GM12892 (cell line): Measurements from ENCODE around the gene TMIGD1.

Experiments
- POLR2A ChIP-seq: IDR thresholded peaks from 2 replicates; pipeline ENCODE4 v1.6.1; 2011; ENCODE audit warnings: low read depth, low read length, control low read depth
- POLR2AphosphoS5 ChIP-seq: IDR thresholded peaks from 2 replicates; pipeline ENCODE4 v1.6.1; 2011; ENCODE audit warnings: low read depth, low read length, control low read depth
- TAF1 ChIP-seq: IDR thresholded peaks from 2 replicates; pipeline ENCODE4 v1.6.1; 2011; ENCODE audit warnings: low read depth, mild to moderate bottlenecking, control low read depth, low read length, borderline replicate concordance

DNA sequence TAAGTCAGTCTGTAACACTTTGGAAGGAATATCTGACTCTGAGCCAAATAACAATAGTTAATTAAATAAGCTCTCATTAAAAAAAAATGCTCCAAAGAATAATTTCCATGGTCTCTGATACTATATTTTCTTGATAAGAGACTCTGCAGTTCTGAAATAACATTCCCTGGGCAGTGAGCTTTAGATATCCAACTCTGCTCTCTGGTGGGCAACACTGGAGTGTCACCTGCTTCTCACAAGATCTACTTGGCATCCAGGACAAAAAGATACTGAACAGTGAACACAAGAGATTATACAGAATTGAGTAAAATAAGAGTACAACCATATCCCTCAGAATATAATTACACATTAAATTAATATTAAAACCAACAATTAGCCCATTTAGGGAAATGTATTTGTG is 55.8 kb downstream of the TMIGD1 start:
- TF ChIP-seq POLR2AphosphoS5 (no peak), POLR2A (no peak), TAF1 (no peak)
